ENCODE results near the gene CLCN1. TPM values are rescaled to one million over a fixed set of nuclear protein-coding genes. Genes with fewer than 3 reads are reported as not detected.
"Not testable (repeated sequence)": the region's sequence is repeated elsewhere in the genome, so short reads cannot be mapped to it uniquely, and the experiment has no call there.

CLCN1 gene
- total RNA-seq, 1 experiment from 2014 or later, result 0.55 TPM

DNA sequence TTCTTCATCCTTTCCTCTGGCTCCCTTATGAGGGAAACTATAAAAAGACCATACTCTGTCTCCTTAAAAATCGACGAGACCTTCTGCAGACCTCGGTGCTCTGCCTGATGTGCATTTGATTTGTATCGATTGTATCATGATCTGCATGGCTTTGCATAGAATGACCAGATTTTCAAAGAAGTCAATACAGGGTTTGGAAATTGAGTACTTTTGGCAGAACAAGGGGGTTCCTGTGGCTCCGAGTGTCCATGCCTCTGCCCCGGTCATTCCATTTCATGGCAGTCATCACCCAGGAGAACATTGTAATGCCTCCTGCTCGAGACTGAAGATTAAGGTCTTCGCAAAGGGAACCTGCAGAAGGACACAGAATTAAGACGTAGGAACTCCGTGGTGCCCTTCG is 27.1 kb upstream of the CLCN1 start:
- H3K79me2 ChIP-seq (ENCODE audit: low read length), result peaks cover 53% of the 10 kb centered on the region
- POLR2A ChIA-PET (ENCODE audit: unreplicated experiment), result no interaction called here

GRCh38 chr7:143289421-143289820 is 26.5 kb upstream of the CLCN1 start:
- ATAC-seq, result no peak
- DNase-seq, result peak; percentile 54
- H4K20me1 ChIP-seq (ENCODE audit: low read length), result peaks cover 18% of the 10 kb centered on the region; the same call in 1 of the 2 replicates
- H3K36me3 ChIP-seq (ENCODE audit: low read depth, low read length), result peaks cover 29% of the 10 kb centered on the region
- H3K79me2 ChIP-seq (ENCODE audit: low read length), result peaks cover 54% of the 10 kb centered on the region
- peak overlapping the region; percentile 99 for H3K9ac ChIP-seq (ENCODE audit: low read length)
- peak overlapping the region; percentile 99 for H3K4me2 ChIP-seq (ENCODE audit: low read length)
- peak overlapping the region; percentile 87 for H3K27ac ChIP-seq (ENCODE audit: low read length)
- no peaks in the 10 kb centered on the region for H3K27me3 ChIP-seq (ENCODE audit: low read length)
- intact Hi-C loops (cut with micrococcal nuclease), result no loop called here
- TF ChIP-seq EZH2phosphoT487 (IDR thresholded peaks at IDR 0.05; ENCODE audit: borderline replicate concordance, low read length) (no peak), EZH2 (IDR thresholded peaks at IDR 0.05; ENCODE audit: low read length, unreplicated experiment) (no peak), CTCF (conservative IDR thresholded peaks at IDR 0.05; ENCODE audit: low read depth, low read length) (no peak)
- peak overlapping the region; percentile 95 for H3K4me3 ChIP-seq (ENCODE audit: low read length)
- peak overlapping the region; percentile 79; the same call in 1 of the 2 replicates for H2AFZ ChIP-seq (ENCODE audit: low read length)
- H3K4me1 ChIP-seq (ENCODE audit: insufficient read depth, low read length), result peaks cover 42% of the 10 kb centered on the region
- POLR2A ChIA-PET (ENCODE audit: unreplicated experiment), result interaction anchor here (0.6 to 0.7 kb wide), 3 partner anchors 24 to 721 kb away, joined by 3 to 34 read pairs (median 6); no protein-coding TSS in a partner anchor
- H3K9me3 ChIP-seq (ENCODE audit: low read length), result no peaks in the 10 kb centered on the region
- no TSS peak for BruUV-seq (replicated peaks)
- CTCF ChIA-PET, result interaction anchor here (0.7 to 1.0 kb wide), 3 partner anchors 10 to 49 kb away, joined by 3 to 5 read pairs (median 3); no protein-coding TSS in a partner anchor
- H3K9me2 ChIP-seq (replicated peaks; ENCODE audit: low read length), result no peaks in the 10 kb centered on the region
- no peaks in the 10 kb centered on the region for H3F3A ChIP-seq (ENCODE audit: low read length, unreplicated experiment)

More for the DNA sequence above, 27.1 kb upstream of the CLCN1 start:
- Histone ChIP-seq H3K9me2 (replicated peaks; ENCODE audit: low read length) (no peaks in the 10 kb centered on the region), H3K9ac (ENCODE audit: low read length) (peak overlapping the region; percentile 99), H3K9me3 (ENCODE audit: low read length) (no peaks in the 10 kb centered on the region), H2AFZ (ENCODE audit: low read length) (peak overlapping the region; percentile 79), H3K36me3 (ENCODE audit: low read depth, low read length) (peaks cover 23% of the 10 kb centered on the region), H3F3A (ENCODE audit: low read length, unreplicated experiment) (no peaks in the 10 kb centered on the region), H3K4me3 (ENCODE audit: low read length) (peak overlapping the region; percentile 95), H3K4me2 (ENCODE audit: low read length) (peak overlapping the region; percentile 99), H3K27ac (ENCODE audit: low read length) (peak overlapping the region; percentile 87), H3K27me3 (ENCODE audit: low read length) (no peaks in the 10 kb centered on the region), H4K20me1 (ENCODE audit: low read length) (peaks cover 18% of the 10 kb centered on the region; the same call in 1 of the 2 replicates), H3K4me1 (ENCODE audit: insufficient read depth, low read length) (peaks cover 42% of the 10 kb centered on the region)
- intact Hi-C loops (cut with micrococcal nuclease), result loop anchor here (1.0 kb wide), 1 partner anchor 12 kb away; no protein-coding TSS in a partner anchor
- no peak for ATAC-seq
- no peak for DNase-seq
- BruUV-seq (replicated peaks), result TSS peak; percentile 36
- CTCF ChIA-PET, result no interaction called here
- TF ChIP-seq CTCF (conservative IDR thresholded peaks at IDR 0.05; ENCODE audit: low read depth, low read length) (no peak), EZH2 (IDR thresholded peaks at IDR 0.05; ENCODE audit: low read length, unreplicated experiment) (no peak), EZH2phosphoT487 (IDR thresholded peaks at IDR 0.05; ENCODE audit: borderline replicate concordance, low read length) (no peak)

DNA sequence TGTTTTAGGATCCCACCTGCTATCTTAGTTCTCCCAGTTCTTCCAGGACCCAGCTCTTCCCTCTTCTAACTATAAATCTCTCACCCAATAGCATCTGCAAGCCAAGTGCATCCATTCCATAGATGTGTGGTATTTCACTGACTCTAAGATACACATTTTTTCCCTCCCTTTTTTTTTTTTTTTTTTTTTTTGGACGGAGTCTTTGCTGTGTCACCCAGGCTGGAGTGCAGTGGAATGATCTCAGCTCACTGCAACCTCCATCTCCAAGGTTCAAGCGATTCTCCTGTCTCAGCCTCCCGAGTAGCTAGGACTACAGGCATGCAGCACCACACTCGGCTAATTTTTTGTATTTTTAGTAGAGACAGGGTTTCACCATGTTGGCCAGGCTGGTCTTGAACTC is 26.0 kb upstream of the CLCN1 start:
- ChIA-PET CTCF (interaction anchor here (0.7 to 1.0 kb wide), 3 partner anchors 10 to 49 kb away, joined by 3 to 5 read pairs (median 3); no protein-coding TSS in a partner anchor), POLR2A (ENCODE audit: unreplicated experiment) (interaction anchor here (0.6 to 0.7 kb wide), 3 partner anchors 24 to 722 kb away, joined by 3 to 34 read pairs (median 6); no protein-coding TSS in a partner anchor)
- H3K27me3 ChIP-seq (ENCODE audit: low read length); DNase-seq; intact Hi-C loops (cut with micrococcal nuclease); BruUV-seq (replicated peaks); H3F3A ChIP-seq (ENCODE audit: low read length, unreplicated experiment); ATAC-seq; H3K9me3 ChIP-seq (ENCODE audit: low read length); H3K9me2 ChIP-seq (replicated peaks; ENCODE audit: low read length); H2AFZ ChIP-seq (ENCODE audit: low read length): not testable (repeated sequence)
- peaks cover 34% of the 10 kb centered on the region for H3K36me3 ChIP-seq (ENCODE audit: low read depth, low read length)
- peak overlapping the region; percentile 87 for H3K27ac ChIP-seq (ENCODE audit: low read length)
- H3K79me2 ChIP-seq (ENCODE audit: low read length), result peaks cover 57% of the 10 kb centered on the region
- peak overlapping the region; percentile 99 for H3K9ac ChIP-seq (ENCODE audit: low read length)
- peak overlapping the region; percentile 95 for H3K4me3 ChIP-seq (ENCODE audit: low read length)
- peak overlapping the region; percentile 99 for H3K4me2 ChIP-seq (ENCODE audit: low read length)
- peaks cover 40% of the 10 kb centered on the region for H3K4me1 ChIP-seq (ENCODE audit: insufficient read depth, low read length)
- peaks cover 18% of the 10 kb centered on the region; the same call in 1 of the 2 replicates for H4K20me1 ChIP-seq (ENCODE audit: low read length)
